ENCODE results near the gene CALHM1.

- no peak for TF ChIP-seq CTCF (IDR thresholded peaks at IDR 0.05 in 8 of 11, conservative IDR thresholded peaks at IDR 0.05 in 3 of 11)
- TF ChIP-seq POLR2A (IDR thresholded peaks at IDR 0.05), result no peak
- no peak for TF ChIP-seq POLR2AphosphoS5 (IDR thresholded peaks at IDR 0.05)
Measured at GRCh38 chr10:103501186-103501585, 42.5 kb upstream of the CALHM1 start.

Data from spleen (tissue), 7 donors.